ENCODE results near the gene JPT2.

JPT2 gene

GRCh38 chr16:1651974-1652312, 26.1 kb upstream of the JPT2 start:
- DNase-seq (ENCODE audit: low read depth), result no peak

GRCh38 chr16:1653023-1653422, 25.1 kb upstream of the JPT2 start:
- no peak for DNase-seq (ENCODE audit: low read depth)

GRCh38 chr16:1654505-1655268, 23.4 kb upstream of the JPT2 start:
- no peak for DNase-seq (ENCODE audit: low read depth)

- no peak for DNase-seq (ENCODE audit: low read depth)
Observed at GRCh38 chr16:1655269-1655807, 22.7 kb upstream of the JPT2 start.

GRCh38 chr16:1655909-1656807, 21.9 kb upstream of the JPT2 start:
- DNase-seq (ENCODE audit: low read depth), result no peak

GRCh38 chr16:1656808-1657617, 21.1 kb upstream of the JPT2 start:
- DNase-seq (ENCODE audit: low read depth), result no peak

- no peak for DNase-seq (ENCODE audit: low read depth)
Observed at GRCh38 chr16:1657841-1658240, 20.2 kb upstream of the JPT2 start.

GRCh38 chr16:1659031-1659430, 19.0 kb upstream of the JPT2 start:
- no peak for DNase-seq (ENCODE audit: low read depth)

GRCh38 chr16:1661826-1662225, 16.3 kb upstream of the JPT2 start:
- no peak for DNase-seq (ENCODE audit: low read depth)

- no peak for DNase-seq (ENCODE audit: low read depth)
Observed at GRCh38 chr16:1662543-1662942, 15.5 kb upstream of the JPT2 start.

GRCh38 chr16:1665829-1666228, 12.2 kb upstream of the JPT2 start:
- no peak for DNase-seq (ENCODE audit: low read depth)

GRCh38 chr16:1666316-1666715, 11.8 kb upstream of the JPT2 start:
- DNase-seq (ENCODE audit: low read depth), result no peak

GRCh38 chr16:1667271-1667670, 10.8 kb upstream of the JPT2 start:
- DNase-seq (ENCODE audit: low read depth), result no peak

- no peak for DNase-seq (ENCODE audit: low read depth)
Observed at GRCh38 chr16:1667916-1668315, 10.2 kb upstream of the JPT2 start.

- no peak for DNase-seq (ENCODE audit: low read depth)
Observed at GRCh38 chr16:1668612-1669319, 9.3 kb upstream of the JPT2 start.

GRCh38 chr16:1669698-1670097, 8.4 kb upstream of the JPT2 start:
- DNase-seq (ENCODE audit: low read depth), result no peak

GRCh38 chr16:1670371-1670770, 7.7 kb upstream of the JPT2 start:
- DNase-seq (ENCODE audit: low read depth), result no peak

GRCh38 chr16:1670866-1671265, 7.2 kb upstream of the JPT2 start:
- no peak for DNase-seq (ENCODE audit: low read depth)

- DNase-seq (ENCODE audit: low read depth), result no peak
Observed at GRCh38 chr16:1673424-1674151, 4.5 kb upstream of the JPT2 start.

- DNase-seq (ENCODE audit: low read depth), result no peak
Observed at GRCh38 chr16:1674306-1674705, 3.8 kb upstream of the JPT2 start.

All from iris pigment epithelial cell (primary cell).